HG03097 (cell line): ENCODE measurements around the gene LIMA1.
"Not testable (repeated sequence)": the region's sequence is repeated elsewhere in the genome, so short reads cannot be mapped to it uniquely, and the experiment has no call there.

Source experiments
- ATAC-seq: cut with Tn5 transposase; IDR thresholded peaks from one replicate; pipeline ENCODE4 v1.9.1; 2021; ENCODE audit not compliant: unreplicated experiment, low FRiP score

The LIMA1 gene

DNA sequence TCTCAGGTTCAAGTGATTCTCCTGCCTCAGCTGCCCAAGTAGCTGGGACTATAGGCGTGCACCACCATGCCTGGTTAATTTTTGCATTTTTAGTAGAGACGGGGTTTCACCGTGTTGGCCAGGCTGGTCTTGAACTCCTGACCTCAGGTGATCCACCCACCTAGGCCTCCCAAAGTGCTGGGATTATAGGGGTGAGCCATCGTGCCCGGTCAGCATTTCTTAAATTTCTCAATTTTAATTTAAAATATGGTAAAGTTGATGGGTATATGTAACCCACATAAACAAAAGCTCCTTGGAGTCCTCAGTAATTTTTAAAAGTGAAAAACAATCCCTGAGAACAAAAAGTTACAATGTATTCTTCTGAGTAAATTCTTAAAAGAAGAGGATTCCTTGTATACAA, 128.4 kb downstream of the LIMA1 start:
- ATAC-seq: not testable (repeated sequence)

DNA sequence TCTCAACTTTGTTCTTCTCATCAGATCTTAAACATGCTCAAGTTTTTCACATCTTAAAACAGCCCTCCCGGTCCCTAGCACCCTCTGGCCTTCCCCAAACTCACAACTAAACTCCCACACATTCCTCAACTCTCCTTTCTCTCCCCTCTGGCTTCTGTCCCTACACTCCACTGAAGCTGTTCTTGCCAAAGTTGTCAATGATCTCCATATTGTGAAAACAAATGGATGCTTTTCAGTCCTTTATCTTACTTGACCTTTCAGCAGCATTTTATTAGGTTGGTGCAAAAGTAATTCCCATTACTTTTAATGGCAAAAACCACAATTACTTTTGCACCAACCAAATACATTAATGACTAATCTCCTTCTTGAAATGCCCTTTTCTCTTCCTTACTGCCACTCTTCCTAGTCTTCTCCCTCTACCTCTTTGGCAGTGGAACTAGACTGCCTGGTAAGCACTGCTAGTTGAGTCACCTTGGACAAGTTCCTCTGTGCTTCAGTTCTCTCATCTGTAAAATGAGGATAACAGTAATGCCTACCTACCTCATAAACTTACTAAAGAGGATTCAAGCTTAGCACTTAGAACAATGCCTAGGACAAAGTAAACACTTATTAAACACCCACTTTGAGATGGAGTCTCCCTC, 132.2 kb downstream of the LIMA1 start:
- no peak for ATAC-seq

DNA sequence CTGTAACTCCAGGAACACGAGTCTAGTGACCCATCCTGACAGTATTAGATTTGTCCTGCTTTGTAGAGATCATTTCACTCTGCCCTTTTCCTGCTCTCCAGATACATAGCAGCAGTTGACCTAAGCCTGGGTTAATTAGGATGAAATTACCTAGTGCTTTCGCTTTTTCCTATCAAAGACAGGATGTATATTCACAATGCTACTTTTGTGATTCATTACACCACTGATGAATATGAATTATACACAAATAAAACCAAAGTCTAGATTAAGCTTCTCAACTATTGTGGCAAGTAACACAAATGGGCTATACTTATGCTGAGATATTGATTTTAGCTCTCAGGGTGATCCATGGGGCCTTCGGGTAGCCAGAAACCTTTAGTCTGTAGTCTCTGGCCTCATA, 134.0 kb downstream of the LIMA1 start:
- no peak for ATAC-seq

DNA sequence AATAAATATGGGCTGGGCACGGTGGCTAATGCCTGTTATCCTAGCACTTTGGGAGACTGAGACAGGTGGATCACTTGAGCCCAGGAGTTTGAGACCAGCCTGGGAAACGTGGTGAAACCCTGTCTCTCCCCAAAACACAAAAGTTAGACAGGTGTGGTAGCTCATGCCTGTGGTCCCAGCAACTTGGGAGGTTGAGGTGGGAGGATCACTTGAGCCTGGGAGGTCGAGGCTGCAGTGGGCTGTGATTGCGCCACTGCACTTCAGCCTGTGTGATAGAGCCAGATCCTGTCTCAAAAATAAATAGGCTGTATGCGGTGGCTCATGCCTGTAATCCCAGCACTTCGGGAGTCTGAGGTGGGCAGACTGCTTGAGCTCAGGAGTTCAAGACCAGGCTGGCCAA, 135.3 kb downstream of the LIMA1 start:
- not testable (repeated sequence) for ATAC-seq

DNA sequence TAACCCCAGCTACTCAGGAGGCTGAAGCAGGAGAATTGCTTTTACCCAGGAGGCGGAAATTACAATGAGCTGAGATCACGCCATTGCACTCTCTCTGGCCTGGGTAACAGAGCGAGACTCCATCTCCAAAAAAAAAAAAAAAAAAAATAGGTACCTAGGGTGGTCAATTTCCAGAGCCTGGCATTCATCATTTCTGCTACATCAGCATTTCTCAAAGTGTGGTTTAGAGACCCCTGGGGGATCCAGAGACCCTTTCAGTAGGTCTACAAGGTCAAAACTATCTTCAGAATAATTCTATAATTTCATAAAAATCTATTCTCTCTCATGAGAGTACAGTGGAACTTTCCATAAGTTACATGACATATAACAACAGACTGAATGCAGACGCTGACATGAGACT, 136.0 kb downstream of the LIMA1 start:
- ATAC-seq: no peak

DNA sequence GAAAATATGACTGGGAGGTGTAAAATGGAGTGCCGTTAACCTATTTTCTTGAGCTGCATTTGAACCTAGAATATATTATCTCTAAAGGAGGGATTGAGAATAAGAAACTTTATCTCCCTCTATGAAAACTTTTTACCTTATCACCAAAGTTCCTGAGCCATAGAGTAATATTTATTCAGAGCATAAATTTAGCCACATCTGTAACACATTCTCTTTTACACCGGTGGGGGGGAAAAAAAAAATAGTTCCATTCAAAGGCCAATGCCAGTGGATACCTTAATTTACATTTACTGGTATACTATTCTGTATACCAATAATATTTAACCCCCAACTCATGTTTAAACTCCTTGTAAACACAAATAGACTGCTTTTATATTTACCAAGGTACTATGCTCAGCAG, 137.9 kb downstream of the LIMA1 start:
- no peak for ATAC-seq

DNA sequence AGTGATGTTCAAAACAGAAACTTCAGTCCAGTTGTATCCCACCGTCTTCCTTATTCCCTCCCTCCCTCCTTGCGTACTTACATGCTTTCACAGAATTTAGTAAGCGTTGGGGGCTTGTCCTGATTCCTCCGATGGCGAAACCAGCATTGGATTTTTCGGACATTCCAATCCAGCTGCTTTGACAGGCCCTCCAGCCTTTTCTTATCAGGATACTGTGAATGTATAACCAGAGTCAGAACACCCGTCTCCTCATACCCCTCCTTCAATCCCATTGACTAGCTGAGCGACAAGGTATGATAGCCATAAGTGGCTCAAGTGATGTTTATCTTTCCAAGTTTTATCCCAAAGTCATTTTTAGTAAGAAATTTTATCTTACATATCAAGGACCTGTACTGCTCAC, 140.3 kb downstream of the LIMA1 start:
- no peak for ATAC-seq

DNA sequence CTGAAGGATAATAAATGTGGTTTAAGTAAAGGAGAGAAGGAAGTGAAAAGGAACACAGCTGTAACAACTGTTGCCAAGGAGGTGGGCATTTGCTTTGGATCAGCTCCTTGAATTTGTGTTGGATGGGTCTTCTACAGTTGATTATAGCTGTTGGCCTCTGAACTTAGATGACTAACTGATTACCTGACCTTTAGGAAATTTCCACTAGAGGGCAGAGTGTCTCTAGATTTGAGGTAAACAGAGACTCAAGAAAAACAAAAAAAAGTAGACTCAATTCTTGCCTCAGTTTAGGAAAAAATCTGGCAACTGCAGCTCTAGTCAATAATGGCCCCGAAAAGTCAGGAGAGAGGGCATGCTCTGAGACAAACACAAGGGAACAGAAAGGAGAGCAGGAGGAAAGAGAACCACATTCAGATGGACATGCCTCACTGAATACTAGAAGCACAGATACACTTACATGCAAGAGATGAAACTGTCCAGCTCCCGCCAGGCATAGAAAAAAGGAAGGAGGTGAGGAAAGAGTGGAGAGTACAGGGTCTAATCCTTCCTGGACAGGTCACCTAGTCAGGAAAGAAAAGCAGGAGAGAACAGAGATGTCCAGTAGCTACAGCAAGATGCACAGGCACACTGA, 150.7 kb downstream of the LIMA1 start:
- no peak for ATAC-seq

DNA sequence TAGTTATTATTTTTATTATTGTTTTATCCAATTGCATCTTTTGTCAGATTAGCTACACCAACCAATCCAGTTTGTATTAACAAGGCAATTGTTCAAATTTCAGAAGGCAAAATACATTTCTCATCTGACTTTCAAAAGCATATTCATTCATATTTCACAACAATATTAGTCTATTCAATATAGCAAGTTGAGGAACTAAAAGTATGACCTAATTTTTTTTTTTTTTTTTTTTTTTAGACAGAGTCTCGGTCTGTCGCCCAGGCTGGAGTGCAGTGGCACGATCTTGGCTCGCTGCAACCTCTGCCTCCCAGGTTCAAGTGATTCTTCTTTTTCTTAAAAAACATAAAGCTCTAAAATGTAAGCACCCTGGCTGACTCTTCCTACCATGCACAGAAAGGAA, 154.0 kb downstream of the LIMA1 start:
- no peak for ATAC-seq

DNA sequence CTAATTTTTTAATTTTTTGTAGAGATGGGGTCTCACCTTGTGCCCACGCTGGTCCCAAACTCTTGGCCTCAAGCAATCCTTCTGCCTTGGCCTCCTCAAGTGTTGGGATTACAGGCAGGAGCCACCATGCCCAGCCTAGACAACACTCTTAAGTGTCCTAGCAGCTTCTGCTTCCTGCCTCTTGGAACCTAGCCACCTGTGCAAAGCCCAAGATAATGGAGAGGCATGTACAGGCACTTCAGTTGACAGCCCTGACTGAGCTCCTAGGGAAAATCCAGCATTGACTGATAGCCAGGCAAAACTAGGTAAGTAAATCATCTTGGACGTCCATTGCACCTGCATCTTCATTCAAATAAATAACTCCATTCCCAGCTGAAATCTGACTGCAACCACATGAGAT, 155.8 kb downstream of the LIMA1 start:
- ATAC-seq: no peak
